PC-9 (cell line): ENCODE measurements around the gene AFAP1L1.

Experiments
- CTCF ChIP-seq: fragments of 200-600 bp; sonication (generic); conservative IDR thresholded peaks from 2 replicates; pipeline ENCODE4 v1.6.1; 2017; ENCODE audit warnings: mixed run types, antibody characterized with exemption, mild to moderate bottlenecking, moderate library complexity
- EZH2 ChIP-seq: fragments of 200-600 bp; sonication (generic); IDR thresholded peaks from 2 replicates; pipeline ENCODE4 v1.8.0; 2017; ENCODE audit warnings: antibody characterized with exemption, low read depth

DNA sequence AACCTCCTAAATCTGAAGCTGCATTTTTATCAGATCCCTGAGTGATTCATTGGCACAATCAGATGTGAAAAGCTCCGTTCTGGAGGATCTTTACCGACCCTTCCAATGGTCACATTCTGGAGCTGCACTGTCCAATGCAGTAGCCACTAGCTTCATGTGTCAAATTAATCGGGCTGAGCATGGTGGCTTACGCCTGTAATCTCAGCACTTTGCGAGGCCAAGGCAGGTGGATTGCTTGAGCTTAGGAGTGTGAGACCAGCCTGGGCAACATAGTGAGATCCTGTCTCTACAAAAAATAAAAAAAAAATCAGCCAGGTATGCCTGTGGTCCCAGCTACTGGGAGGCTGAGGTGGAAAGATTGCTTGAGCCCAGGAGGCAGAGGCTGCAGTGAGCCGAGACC, 103.8 kb downstream of the AFAP1L1 start:
- no peak for TF ChIP-seq CTCF
- TF ChIP-seq EZH2 = no peak
